Measurements from ENCODE around the gene KCNMA1. TPM values are rescaled to one million over a fixed set of nuclear protein-coding genes. Genes with fewer than 3 reads are reported as not detected.

Gene KCNMA1
- total and polyA plus RNA-seq, 8 donors, result 0.92 to 155 (median 54.3) TPM

DNA sequence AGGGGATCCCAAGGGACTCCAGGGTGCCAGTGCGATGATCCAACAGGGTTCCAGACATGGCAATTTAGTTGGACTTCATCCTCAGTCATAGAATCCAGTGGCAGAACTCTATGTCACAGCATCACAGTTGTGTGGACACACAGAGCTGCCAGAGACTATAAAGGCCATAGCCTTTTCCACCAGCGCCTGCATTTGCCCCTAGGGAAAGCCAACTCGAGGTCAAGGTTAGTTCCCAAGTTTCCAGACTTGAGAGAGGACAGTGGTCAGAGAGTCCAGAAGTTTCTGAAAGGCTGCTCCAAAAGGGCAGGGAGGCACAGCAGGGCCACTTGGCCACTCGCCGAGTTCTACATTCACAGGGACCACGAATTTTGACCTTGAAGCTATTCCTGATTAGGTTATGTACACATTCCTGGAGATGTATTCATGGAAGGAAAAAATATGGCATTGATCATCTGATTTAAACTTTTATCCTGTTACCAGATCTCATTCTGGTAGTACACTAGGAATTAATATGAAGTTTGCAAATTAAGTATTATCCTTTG lies 170.1 kb downstream of the KCNMA1 start:
- TF ChIP-seq EP300 (IDR thresholded peaks at IDR 0.05) (no peak), CTCF (IDR thresholded peaks at IDR 0.05) (no peak), POLR2A (IDR thresholded peaks at IDR 0.05) (no peak), POLR2AphosphoS5 (IDR thresholded peaks at IDR 0.05) (no peak)
- Histone ChIP-seq H3K9me3 (no peaks in the 10 kb centered on the region), H3K36me3 (no peaks in the 10 kb centered on the region), H3K27me3 (no peaks in the 10 kb centered on the region), H3K4me3 (no peak overlapping the region), H3K27ac (no peak overlapping the region), H3K4me1 (peaks cover 0 to 24% (median 10%) of the 10 kb centered on the region in 4 donors)
- peak in 1 of 2 donors; percentile 28 for DNase-seq
- 69 to 74% (median 73%) methylated on average over 6 of the region's 6 CpGs for WGBS, 5 donors
- intact Hi-C loops (cut with DNase I; ENCODE audit: low total_unique reads), result no loop called here

DNA sequence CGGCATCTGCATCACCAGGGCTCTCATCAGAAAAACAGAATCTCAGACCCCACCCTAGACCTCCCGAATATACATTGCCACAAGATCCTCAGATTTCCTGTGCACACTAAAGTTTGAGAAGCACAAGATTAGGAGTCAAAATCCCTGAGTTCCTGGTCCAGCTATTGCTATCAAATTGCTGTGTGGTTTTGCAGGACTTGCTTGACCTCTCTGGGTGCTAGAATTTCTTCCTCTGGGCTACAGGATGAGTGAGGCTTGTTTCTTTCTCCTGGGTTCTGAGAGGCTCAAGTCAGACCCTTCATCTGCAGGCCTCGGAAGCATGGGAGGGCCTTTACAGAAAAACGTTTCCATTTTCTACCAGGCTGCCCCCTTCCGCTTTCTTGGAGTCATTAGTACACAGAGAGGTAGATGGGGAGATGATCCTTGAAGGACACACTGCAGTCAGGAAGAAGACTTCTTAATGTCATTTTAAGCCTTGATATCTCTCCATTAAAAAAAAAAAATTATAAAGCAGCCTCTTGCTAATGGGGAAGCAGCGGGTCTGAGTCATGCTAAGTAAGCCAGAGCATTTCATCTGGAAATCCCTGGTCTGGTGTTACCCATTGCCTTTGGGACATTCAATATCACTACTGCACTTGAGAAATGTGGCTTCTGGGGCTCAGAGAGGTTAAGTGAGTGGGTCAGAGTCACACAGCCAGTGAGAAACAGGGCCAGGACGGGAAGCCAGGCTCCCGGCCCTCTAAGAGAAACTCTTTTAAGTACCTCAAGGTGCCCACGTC lies 173.5 kb downstream of the KCNMA1 start:
- 65 to 83% (median 80%) methylated on average over 9 of the region's 9 CpGs for WGBS, 5 donors
- no peaks in the 10 kb centered on the region for H3K27me3 ChIP-seq
- H3K9me3 ChIP-seq, result no peaks in the 10 kb centered on the region
- TF ChIP-seq POLR2AphosphoS5 (IDR thresholded peaks at IDR 0.05) (no peak), EP300 (IDR thresholded peaks at IDR 0.05) (no peak), POLR2A (IDR thresholded peaks at IDR 0.05) (no peak), CTCF (IDR thresholded peaks at IDR 0.05) (no peak)
- DNase-seq, result no peak
- no peaks in the 10 kb centered on the region for H3K36me3 ChIP-seq
- H3K4me1 ChIP-seq, result peaks cover 0 to 21% (median 8%) of the 10 kb centered on the region in 4 donors
- no peak overlapping the region for H3K4me3 ChIP-seq
- peak overlapping the region in 2 of 5 donors; percentile 0 to 14 for H3K27ac ChIP-seq
- intact Hi-C loops (cut with DNase I; ENCODE audit: low total_unique reads), result no loop called here

- 27 to 41% (median 39%) methylated on average over 4 of the region's 4 CpGs for WGBS, 5 donors
- TF ChIP-seq EP300 (IDR thresholded peaks at IDR 0.05), result no peak
- no peak for TF ChIP-seq POLR2A (IDR thresholded peaks at IDR 0.05)
- TF ChIP-seq POLR2AphosphoS5 (IDR thresholded peaks at IDR 0.05), result no peak
- TF ChIP-seq CTCF (IDR thresholded peaks at IDR 0.05), result no peak
- Histone ChIP-seq H3K4me3 (no peak overlapping the region), H3K4me1 (peaks cover 0 to 21% (median 8%) of the 10 kb centered on the region in 4 donors), H3K27me3 (no peaks in the 10 kb centered on the region), H3K36me3 (no peaks in the 10 kb centered on the region), H3K9me3 (no peaks in the 10 kb centered on the region), H3K27ac (peak overlapping the region in 1 of 5 donors; percentile 14)
- DNase-seq, result peak in 1 of 2 donors; percentile 46
- intact Hi-C loops (cut with DNase I; ENCODE audit: low total_unique reads), result no loop called here
These were observed 174.1 kb downstream of the KCNMA1 start for GRCh38 chr10:77463499-77463898.

DNA sequence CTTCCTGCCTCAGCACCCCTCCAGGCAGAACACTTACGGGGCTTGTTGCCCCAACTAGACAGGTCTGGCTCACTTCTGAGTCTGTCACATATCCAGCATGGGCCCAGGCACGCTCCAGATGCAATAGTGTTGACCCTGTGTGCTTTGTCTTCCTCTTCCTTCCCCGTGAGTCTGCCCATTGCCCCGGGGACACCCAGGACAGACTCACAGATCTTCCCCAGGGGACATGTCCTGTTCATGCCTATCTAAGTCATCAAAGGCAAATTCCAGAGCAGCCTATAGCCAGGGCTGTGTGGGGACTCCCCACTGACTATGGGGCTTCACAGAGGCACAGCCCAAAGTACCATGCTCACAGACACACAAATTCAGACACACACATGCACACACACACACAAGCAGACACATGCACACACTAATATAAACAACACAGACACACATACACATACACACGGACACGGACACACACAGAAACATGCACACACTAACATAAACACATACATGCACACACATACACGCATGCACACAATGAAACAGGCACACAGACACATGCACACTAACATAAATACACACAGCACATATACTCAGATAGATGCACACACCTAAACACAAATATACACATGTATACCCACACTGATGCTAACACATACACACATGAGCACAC lies 175.8 kb downstream of the KCNMA1 start:
- peaks cover 0 to 22% (median 10%) of the 10 kb centered on the region in 4 donors for H3K4me1 ChIP-seq
- intact Hi-C loops (cut with DNase I; ENCODE audit: low total_unique reads), result no loop called here
- H3K4me3 ChIP-seq, result no peak overlapping the region
- no peaks in the 10 kb centered on the region for H3K36me3 ChIP-seq
- H3K9me3 ChIP-seq, result no peaks in the 10 kb centered on the region
- TF ChIP-seq EP300 (IDR thresholded peaks at IDR 0.05), result no peak
- no peak for TF ChIP-seq POLR2AphosphoS5 (IDR thresholded peaks at IDR 0.05)
- TF ChIP-seq CTCF (IDR thresholded peaks at IDR 0.05), result no peak
- TF ChIP-seq POLR2A (IDR thresholded peaks at IDR 0.05), result no peak
- H3K27me3 ChIP-seq, result peaks cover 0 to 3% (median 0%) of the 10 kb centered on the region in 3 donors
- 72 to 92% (median 85%) methylated on average over 6 to 7 of the region's 7 CpGs for WGBS, 5 donors
- no peak for DNase-seq
- no peak overlapping the region for H3K27ac ChIP-seq
